ENCODE data around the gene TIMM13.

DNA sequence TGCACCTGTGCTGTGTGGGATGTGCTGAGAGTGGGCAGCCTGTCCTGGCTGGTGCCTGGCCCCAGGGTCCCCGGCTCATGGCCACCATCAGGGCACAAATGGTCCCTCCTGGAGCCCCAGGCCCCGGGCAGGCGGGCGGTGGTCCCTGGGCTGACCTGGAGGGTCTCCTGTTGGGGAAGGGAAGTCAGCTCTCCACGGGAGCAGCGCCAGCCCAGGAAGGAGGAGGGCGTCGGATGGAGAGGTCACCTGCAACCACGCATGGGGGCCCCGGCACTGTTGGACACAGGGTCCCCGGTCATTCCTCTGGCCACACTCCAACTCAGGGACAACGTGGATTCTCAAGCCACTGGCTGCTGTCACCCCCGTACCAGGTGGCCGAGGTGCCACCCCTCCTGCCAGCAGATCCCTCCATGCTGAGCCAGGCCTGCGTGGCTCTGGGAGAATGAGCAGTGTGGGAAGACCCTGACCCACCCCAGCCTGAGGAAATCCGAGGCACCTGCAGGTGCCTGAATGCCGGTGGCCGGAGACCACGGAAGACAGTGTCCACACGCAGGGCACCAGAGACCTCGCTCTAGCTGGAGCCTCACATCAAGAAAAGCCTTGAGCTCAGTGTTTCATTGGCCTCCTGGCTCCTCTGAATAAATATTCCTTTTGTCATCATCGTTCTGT is 15.9 kb upstream of the TIMM13 start:
- no peak for TF ChIP-seq EZH2phosphoT487 (IDR thresholded peaks at IDR 0.05; ENCODE audit: low read depth, severe bottlenecking, unreplicated experiment)
- TF ChIP-seq, protein P1, sequence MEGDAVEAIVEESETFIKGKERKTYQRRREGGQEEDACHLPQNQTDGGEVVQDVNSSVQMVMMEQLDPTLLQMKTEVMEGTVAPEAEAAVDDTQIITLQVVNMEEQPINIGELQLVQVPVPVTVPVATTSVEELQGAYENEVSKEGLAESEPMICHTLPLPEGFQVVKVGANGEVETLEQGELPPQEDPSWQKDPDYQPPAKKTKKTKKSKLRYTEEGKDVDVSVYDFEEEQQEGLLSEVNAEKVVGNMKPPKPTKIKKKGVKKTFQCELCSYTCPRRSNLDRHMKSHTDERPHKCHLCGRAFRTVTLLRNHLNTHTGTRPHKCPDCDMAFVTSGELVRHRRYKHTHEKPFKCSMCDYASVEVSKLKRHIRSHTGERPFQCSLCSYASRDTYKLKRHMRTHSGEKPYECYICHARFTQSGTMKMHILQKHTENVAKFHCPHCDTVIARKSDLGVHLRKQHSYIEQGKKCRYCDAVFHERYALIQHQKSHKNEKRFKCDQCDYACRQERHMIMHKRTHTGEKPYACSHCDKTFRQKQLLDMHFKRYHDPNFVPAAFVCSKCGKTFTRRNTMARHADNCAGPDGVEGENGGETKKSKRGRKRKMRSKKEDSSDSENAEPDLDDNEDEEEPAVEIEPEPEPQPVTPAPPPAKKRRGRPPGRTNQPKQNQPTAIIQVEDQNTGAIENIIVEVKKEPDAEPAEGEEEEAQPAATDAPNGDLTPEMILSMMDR (IDR thresholded peaks at IDR 0.05; ENCODE audit: poor library complexity): no peak

Measured in hepatocyte (in vitro differentiated cells).